Testis (tissue), 3 donors: ENCODE results near the gene CERT1. TPM values are rescaled to one million over a fixed set of nuclear protein-coding genes. Genes with fewer than 3 reads are reported as not detected.

Experiments used
- DNase-seq: peaks from one replicate; pipeline ENCODE4 v3.0.0-alpha.2; 2019
- H3K27ac ChIP-seq, 2 donors: fragments of 200-600 bp; sonication (generic); one replicate each; pipeline ENCODE4 v1.5.1; 2019
- H3K27me3 ChIP-seq: fragments of 200-600 bp; sonication (generic); one replicate; pipeline ENCODE4 v1.5.1; 2019
- H3K36me3 ChIP-seq: fragments of 200-600 bp; sonication (generic); one replicate; pipeline ENCODE4 v1.5.1; 2017; ENCODE audit warnings: low read depth; ENCODE audit errors: missing control alignments
- H3K4me1 ChIP-seq: fragments of 200-600 bp; sonication (generic); one replicate; pipeline ENCODE4 v1.5.1; 2019
- H3K4me3 ChIP-seq, 2 donors: fragments of 200-600 bp; sonication (generic); one replicate each; pipeline ENCODE4 v1.5.1; 2017 to 2019
- H3K9me3 ChIP-seq: fragments of 200-600 bp; sonication (generic); one replicate; pipeline ENCODE4 v1.5.1; 2017
- POLR2A ChIP-seq: fragments of 450-650 bp; IDR thresholded peaks from one replicate; pipeline ENCODE4 v1.6.1; 2017; ENCODE audit warnings: antibody characterized with exemption, mild to moderate bottlenecking, moderate library complexity
- WGBS, 2 donors: methylation state at CpG; one replicate each; pipeline ENCODE4 v1.1.5; 2018; 5-methylcytosine and 5-hydroxymethylcytosine counted together
- intact Hi-C: fragments of 100-400 bp; cut with DNase I; formaldehyde crosslinking; loops from one replicate; pipeline ENCODE4 v1.15.1; 2023; ENCODE audit warnings: low total_unique reads
- polyA plus RNA-seq: library from polyadenylated mRNA; stranded (reverse); fragments of 350-450 nt; fragmentation: Illumina TruSeq; extraction: RNeasy Lipid Tissue Mini Kit (QIAGEN cat#74804); gene quantifications from one replicate; pipeline ENCODE4 v1.2.3, GENCODE V29; 2014; ENCODE audit warnings: low read depth, low replicate concordance; ENCODE audit not compliant: insufficient read depth
- total RNA-seq, 2 donors: library from RNA; depleted of rRNA; stranded (reverse); fragments of >200 nt; gene quantifications; one replicate each; pipeline ENCODE4 v1.2.3, GENCODE V29; 2016
- TF ChIP-seq, protein P1 (sequence below), 3 experiments: fragments of 450-650 bp in 2 of 3; fragments of 200-600 bp in 1 of 3; sonication (generic) in 1 of 3; IDR thresholded peaks; one replicate each; pipeline ENCODE4 v1.5.1; 2016 to 2019; ENCODE audit warnings: antibody characterized with exemption in 3 of 3, mild to moderate bottlenecking in 2 of 3, moderate library complexity in 1 of 3

The CERT1 gene
- total and polyA plus RNA-seq, 3 donors from 2014 or later = 45.0 to 61.3 (median 51.3) TPM

DNA sequence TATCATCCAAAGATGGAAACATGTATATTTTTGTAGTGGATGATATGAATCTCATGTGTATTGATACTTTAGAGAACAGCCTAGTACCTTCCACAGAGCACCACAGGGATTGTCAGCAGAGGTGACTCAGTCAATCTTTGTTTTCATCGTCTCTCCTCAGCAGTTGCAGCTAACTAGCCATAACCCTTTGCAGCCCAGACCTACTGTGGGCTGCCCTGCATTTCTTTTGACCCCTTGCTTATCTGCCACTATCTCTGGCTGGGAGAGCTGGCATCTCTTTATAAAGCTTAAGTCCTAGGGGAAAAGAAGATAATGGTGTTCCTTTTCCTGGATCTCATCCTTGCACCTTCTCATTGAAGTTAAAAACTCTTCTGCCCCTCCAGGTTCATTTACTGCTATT lies 145.7 kb downstream of the CERT1 start:
- no peak overlapping the region for H3K4me3 ChIP-seq
- H3K27me3 ChIP-seq = no peaks in the 10 kb centered on the region
- 22 to 48% methylated on average over 1 of the region's 1 CpG for WGBS, 2 donors
- peaks cover 3% of the 10 kb centered on the region for H3K4me1 ChIP-seq
- H3K9me3 ChIP-seq = no peaks in the 10 kb centered on the region
- H3K36me3 ChIP-seq = no peaks in the 10 kb centered on the region
- intact Hi-C loops = no loop called here
- TF ChIP-seq, protein P1, sequence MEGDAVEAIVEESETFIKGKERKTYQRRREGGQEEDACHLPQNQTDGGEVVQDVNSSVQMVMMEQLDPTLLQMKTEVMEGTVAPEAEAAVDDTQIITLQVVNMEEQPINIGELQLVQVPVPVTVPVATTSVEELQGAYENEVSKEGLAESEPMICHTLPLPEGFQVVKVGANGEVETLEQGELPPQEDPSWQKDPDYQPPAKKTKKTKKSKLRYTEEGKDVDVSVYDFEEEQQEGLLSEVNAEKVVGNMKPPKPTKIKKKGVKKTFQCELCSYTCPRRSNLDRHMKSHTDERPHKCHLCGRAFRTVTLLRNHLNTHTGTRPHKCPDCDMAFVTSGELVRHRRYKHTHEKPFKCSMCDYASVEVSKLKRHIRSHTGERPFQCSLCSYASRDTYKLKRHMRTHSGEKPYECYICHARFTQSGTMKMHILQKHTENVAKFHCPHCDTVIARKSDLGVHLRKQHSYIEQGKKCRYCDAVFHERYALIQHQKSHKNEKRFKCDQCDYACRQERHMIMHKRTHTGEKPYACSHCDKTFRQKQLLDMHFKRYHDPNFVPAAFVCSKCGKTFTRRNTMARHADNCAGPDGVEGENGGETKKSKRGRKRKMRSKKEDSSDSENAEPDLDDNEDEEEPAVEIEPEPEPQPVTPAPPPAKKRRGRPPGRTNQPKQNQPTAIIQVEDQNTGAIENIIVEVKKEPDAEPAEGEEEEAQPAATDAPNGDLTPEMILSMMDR (IDR thresholded peaks at IDR 0.05) = no peak
- TF ChIP-seq POLR2A = no peak
- DNase-seq = no peak
- H3K27ac ChIP-seq = no peak overlapping the region

GRCh38 chr5:75364571-75365280 lies 146.7 kb downstream of the CERT1 start:
- peaks cover 3% of the 10 kb centered on the region for H3K4me1 ChIP-seq
- WGBS, 2 donors = 84 to 88% methylated on average over 7 of the region's 7 CpGs
- TF ChIP-seq POLR2A = no peak
- TF ChIP-seq, protein P1 (IDR thresholded peaks at IDR 0.05) = no peak
- no peaks in the 10 kb centered on the region for H3K36me3 ChIP-seq
- H3K4me3 ChIP-seq = no peak overlapping the region
- no peak overlapping the region for H3K27ac ChIP-seq
- intact Hi-C loops = no loop called here
- no peak for DNase-seq
- no peaks in the 10 kb centered on the region for H3K9me3 ChIP-seq
- no peaks in the 10 kb centered on the region for H3K27me3 ChIP-seq

- 77 to 87% methylated on average over 8 of the region's 8 CpGs for WGBS, 2 donors
- intact Hi-C loops = no loop called here
- Histone ChIP-seq H3K27ac (no peak overlapping the region), H3K9me3 (no peaks in the 10 kb centered on the region), H3K36me3 (no peaks in the 10 kb centered on the region), H3K27me3 (no peaks in the 10 kb centered on the region), H3K4me3 (no peak overlapping the region), H3K4me1 (peaks cover 3% of the 10 kb centered on the region)
- no peak for DNase-seq
- TF ChIP-seq POLR2A = no peak
- TF ChIP-seq, protein P1 (IDR thresholded peaks at IDR 0.05) = no peak
Observed at GRCh38 chr5:75363726-75364495, 147.5 kb downstream of the CERT1 start.

DNA sequence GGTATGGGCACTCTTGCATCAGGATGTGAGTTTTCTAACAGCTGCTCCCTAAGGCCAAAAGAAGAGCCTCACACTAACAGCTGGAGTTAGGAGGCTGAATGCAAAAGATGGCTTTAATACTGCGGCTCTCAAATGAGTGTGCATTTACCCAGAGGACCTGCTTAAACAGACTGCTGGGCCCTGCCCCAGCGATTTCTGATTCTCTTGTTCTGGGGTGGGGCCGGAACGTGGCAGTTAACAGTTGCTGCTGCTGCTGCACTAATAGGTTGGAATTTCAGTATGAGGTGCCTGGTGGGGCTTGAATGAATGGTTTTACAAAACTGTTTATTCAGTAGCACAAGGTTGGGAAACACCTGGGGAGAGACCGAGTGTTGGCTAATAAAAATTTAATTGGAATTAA lies 148.3 kb downstream of the CERT1 start:
- DNase-seq = no peak
- 62 to 79% methylated on average over 5 of the region's 5 CpGs for WGBS, 2 donors
- Histone ChIP-seq H3K27me3 (no peaks in the 10 kb centered on the region), H3K9me3 (no peaks in the 10 kb centered on the region), H3K27ac (no peak overlapping the region), H3K4me3 (no peak overlapping the region), H3K36me3 (no peaks in the 10 kb centered on the region), H3K4me1 (peaks cover 3% of the 10 kb centered on the region)
- intact Hi-C loops = no loop called here
- no peak for TF ChIP-seq POLR2A
- TF ChIP-seq, protein P1 (IDR thresholded peaks at IDR 0.05) = no peak
